Heart right ventricle (tissue), 16 donors: Measurements from ENCODE around the gene GALNTL6. TPM values are rescaled to one million over a fixed set of nuclear protein-coding genes. Genes with fewer than 3 reads are reported as not detected.

Experiments
- ATAC-seq, 8 donors: fragments of 200-7000 bp; cut with Tn5 transposase; one replicate each; pipeline ENCODE4 v1.9.1; 2020; ENCODE audit warnings: mild to moderate bottlenecking in 8 of 8, moderate library complexity in 8 of 8, moderate number of reproducible peaks in 1 of 8
- DNase-seq, 2 donors: peaks; one replicate each; pipeline ENCODE4 v3.0.0-alpha.2; 2020
- H3K27ac ChIP-seq, 10 donors: fragments of 200-600 bp; sonication (generic) in 2 of 10; one replicate each; pipeline versions ENCODE4 v1.5.0 to v1.8.0; 2020 to 2022; ENCODE audit warnings: mild to moderate bottlenecking in 3 of 10
- H3K27me3 ChIP-seq, 7 donors: fragments of 200-600 bp; one replicate each; pipeline ENCODE4 v1.8.0; 2021 to 2022; ENCODE audit warnings: mild to moderate bottlenecking in 2 of 7
- H3K36me3 ChIP-seq, 9 donors: fragments of 200-600 bp; sonication (generic) in 1 of 9; one replicate each; pipeline versions ENCODE4 v1.5.0 to v1.8.0; 2020 to 2022; ENCODE audit warnings: mild to moderate bottlenecking in 2 of 9
- H3K4me1 ChIP-seq, 9 donors: fragments of 200-600 bp; sonication (generic) in 1 of 9; one replicate each; pipeline versions ENCODE4 v1.5.0 to v1.8.0; 2020 to 2022; ENCODE audit warnings: mild to moderate bottlenecking in 4 of 9
- H3K4me3 ChIP-seq, 10 donors: fragments of 200-600 bp; sonication (generic) in 2 of 10; one replicate each; pipeline versions ENCODE4 v1.5.0 to v1.8.0; 2020 to 2022; ENCODE audit warnings: mild to moderate bottlenecking in 7 of 10, moderate library complexity in 2 of 10
- H3K9me3 ChIP-seq, 11 donors: fragments of 200-600 bp in 10 of 11; sonication (generic) in 2 of 11; one replicate each; pipeline versions ENCODE4 v1.5.0 to v1.8.0; 2013 to 2022; ENCODE audit warnings: mild to moderate bottlenecking in 2 of 11, control low read depth in 1 of 11, moderate library complexity in 1 of 11
- WGBS, 2 donors: extraction: QIAGEN DNeasy Blood & Tissue Kit; methylation state at CpG; one replicate each; pipeline ENCODE4 v1.1.7; 2013; ENCODE audit warnings: inconsistent platforms in 1 of 2; 5-methylcytosine and 5-hydroxymethylcytosine counted together
- intact Hi-C, 10 donors: fragments of 100-400 bp; cut with DNase I; formaldehyde crosslinking; loops; one replicate each; pipeline versions ENCODE4 v1.11.1 to v1.14.2; 2022
- polyA plus RNA-seq, 2 donors: library from polyadenylated mRNA; stranded (reverse); fragments of 200-250 nt; gene quantifications; one replicate each; pipeline ENCODE4 v1.2.3, GENCODE V29; 2013
- total RNA-seq, 10 donors: library from RNA; stranded (reverse); fragmentation: NEBNext Ultra II Directional in 3 of 10; extraction: Animal tissue kit (Norgen Biotek cat#: 25700) in 3 of 10; gene quantifications; one replicate each; pipeline versions ENCODE4 v1.2.1 to v1.2.4, GENCODE V29; 2021 to 2023
- TF ChIP-seq, protein P1 (sequence below), 9 donors: fragments of 200-600 bp; sonication (generic) in 2 of 9; IDR thresholded peaks; one replicate each; pipeline versions ENCODE4 v1.5.0 to v1.8.0; 2021 to 2022; ENCODE audit warnings: antibody characterized with exemption in 9 of 9, mild to moderate bottlenecking in 5 of 9, moderate library complexity in 1 of 9
- donor health status: Arrhythmogenic right ventricular cardiomyopathy.
- donor health status: ischemic (EF 13 %, LVEDD 7.1; RV severe dilation, severe dysfunction).
- donor health status: healthy with polysubstance abuse.
- donor health status: DM: no; HTN: yes; CAD: no.
- donor health status: DM: no; HTN: no; CAD: no.
- donor health status: ischemic (EF 25% LVEDD 6.9; RV normal size, moderate dysfunction).
- donor health status: ischemic (EF 25% LVEDD 5.7; RV mildly dilated, moderate dysfunction).
- donor health status: healthy.
- donor health status: DM: yes; HTN: yes; CAD: no.
- donor health status: Ischemic cardiomyopathy.
- donor health status: ischemic (EF 35%, LVEDD 5.7; RV mildly dilated, moderate dysfunction).
- donor health status: nonischemic (EF 11% LVEDD 7.7; RV severe dilation, severe dysfunction).
- donor health status: DM: yes; HTN: yes; CAD: no.
- donor health status: PGD.
- donor health status: ischemic (EF 29% LVEDD 5.4; RV normal size, mild dysfunction).
- donor health status: nonischemic (EF 23%, LVEDD 6.1; RV moderate dilation, normal function).

GALNTL6 gene
- total and polyA plus RNA-seq, 12 donors, result 0.14 to 2.6 (median 0.49) TPM; not detected in 6

DNA sequence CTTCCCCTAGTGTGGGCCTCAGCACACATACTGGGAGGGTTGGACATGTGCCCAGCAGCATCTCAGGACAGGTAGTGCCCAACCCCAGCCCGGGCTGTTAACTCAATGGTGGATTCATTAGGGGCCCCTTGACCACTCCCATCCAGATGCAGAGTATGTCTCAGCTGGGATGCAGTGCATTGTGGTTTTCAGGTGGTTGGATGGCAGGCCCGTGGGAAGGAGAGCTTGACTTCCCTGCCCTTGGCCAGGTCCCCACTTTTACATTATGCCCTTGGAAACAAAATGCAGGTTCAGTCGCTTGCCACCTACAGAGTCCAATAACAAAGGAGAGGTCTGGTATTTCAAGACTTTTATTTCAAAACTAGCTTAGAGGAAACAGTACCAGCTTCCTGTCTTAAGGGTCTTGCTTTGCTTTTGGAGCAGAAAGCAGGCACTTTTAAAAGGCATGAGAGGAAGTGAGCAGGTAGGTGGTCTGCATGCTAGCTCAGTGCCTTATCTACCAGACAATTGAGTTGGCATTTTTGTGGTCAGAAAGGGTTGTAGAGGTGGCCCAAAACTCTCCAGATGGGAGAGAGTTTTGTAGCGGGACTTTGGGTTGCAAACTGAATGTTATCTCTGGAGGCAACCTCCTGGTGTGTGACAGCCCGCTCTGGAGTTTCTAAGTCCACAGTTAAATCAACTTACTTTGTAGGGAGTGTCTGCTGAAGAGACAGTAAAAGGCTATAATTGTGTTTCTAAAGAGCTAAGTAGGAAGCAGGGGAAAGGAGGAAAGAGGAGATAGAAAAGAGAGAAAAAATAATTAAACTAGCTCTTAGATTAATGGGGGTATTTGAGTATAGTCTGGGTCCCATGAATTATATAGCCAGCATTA is 171.0 kb downstream of the GALNTL6 start:
- TF ChIP-seq, protein P1, sequence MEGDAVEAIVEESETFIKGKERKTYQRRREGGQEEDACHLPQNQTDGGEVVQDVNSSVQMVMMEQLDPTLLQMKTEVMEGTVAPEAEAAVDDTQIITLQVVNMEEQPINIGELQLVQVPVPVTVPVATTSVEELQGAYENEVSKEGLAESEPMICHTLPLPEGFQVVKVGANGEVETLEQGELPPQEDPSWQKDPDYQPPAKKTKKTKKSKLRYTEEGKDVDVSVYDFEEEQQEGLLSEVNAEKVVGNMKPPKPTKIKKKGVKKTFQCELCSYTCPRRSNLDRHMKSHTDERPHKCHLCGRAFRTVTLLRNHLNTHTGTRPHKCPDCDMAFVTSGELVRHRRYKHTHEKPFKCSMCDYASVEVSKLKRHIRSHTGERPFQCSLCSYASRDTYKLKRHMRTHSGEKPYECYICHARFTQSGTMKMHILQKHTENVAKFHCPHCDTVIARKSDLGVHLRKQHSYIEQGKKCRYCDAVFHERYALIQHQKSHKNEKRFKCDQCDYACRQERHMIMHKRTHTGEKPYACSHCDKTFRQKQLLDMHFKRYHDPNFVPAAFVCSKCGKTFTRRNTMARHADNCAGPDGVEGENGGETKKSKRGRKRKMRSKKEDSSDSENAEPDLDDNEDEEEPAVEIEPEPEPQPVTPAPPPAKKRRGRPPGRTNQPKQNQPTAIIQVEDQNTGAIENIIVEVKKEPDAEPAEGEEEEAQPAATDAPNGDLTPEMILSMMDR (IDR thresholded peaks at IDR 0.05), result no peak
- H3K36me3 ChIP-seq, result no peaks in the 10 kb centered on the region
- no peak for DNase-seq

DNA sequence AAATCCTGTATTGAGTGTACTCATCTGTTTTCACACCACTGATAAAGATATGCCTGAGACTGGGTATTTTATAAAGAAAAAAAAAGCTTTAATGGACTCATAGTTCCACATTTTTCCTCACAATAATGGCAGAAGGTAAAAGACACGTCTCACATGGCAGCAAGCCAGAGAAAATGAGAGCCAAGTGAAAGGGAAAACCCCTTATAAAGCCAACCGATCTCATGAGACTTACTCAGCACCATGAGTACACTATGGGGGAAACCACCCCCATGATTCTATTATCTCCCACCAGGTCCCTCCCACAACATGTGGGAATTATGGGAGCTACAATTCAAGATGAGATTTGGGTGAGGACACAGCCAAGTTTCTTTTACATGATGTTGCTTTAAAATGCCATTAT is 171.9 kb downstream of the GALNTL6 start:
- TF ChIP-seq, protein P1 (IDR thresholded peaks at IDR 0.05), result no peak
- H3K27me3 ChIP-seq, result no peaks in the 10 kb centered on the region
- WGBS, 2 donors, result 35 to 37% methylated on average over 2 of the region's 2 CpGs
- intact Hi-C loops, result no loop called here
- no peak overlapping the region for H3K27ac ChIP-seq
- H3K4me3 ChIP-seq, result no peak overlapping the region
- DNase-seq, result no peak
- ATAC-seq, result no peak
- no peaks in the 10 kb centered on the region for H3K4me1 ChIP-seq
- H3K36me3 ChIP-seq, result no peaks in the 10 kb centered on the region
- H3K9me3 ChIP-seq, result peaks cover 0 to 3% (median 0%) of the 10 kb centered on the region in 11 donors

More for the DNA sequence above, 171.0 kb downstream of the GALNTL6 start:
- Histone ChIP-seq H3K4me1 (no peaks in the 10 kb centered on the region), H3K4me3 (no peak overlapping the region), H3K9me3 (no peaks in the 10 kb centered on the region), H3K27me3 (no peaks in the 10 kb centered on the region), H3K27ac (no peak overlapping the region)
- intact Hi-C loops, result no loop called here
- 65 to 73% methylated on average over 5 of the region's 5 CpGs for WGBS, 2 donors
- no peak for ATAC-seq

GRCh38 chr4:171993247-171993646 is 180.0 kb downstream of the GALNTL6 start:
- no peak for ATAC-seq
- H3K27me3 ChIP-seq, result no peaks in the 10 kb centered on the region
- H3K4me3 ChIP-seq, result no peak overlapping the region
- peaks cover 0 to 13% (median 0%) of the 10 kb centered on the region in 11 donors for H3K9me3 ChIP-seq
- 71 to 73% methylated on average over 1 of the region's 1 CpG for WGBS, 2 donors
- no peak overlapping the region for H3K27ac ChIP-seq
- no peak for DNase-seq
- no peaks in the 10 kb centered on the region for H3K36me3 ChIP-seq
- TF ChIP-seq, protein P1 (IDR thresholded peaks at IDR 0.05), result no peak
- intact Hi-C loops, result no loop called here
- no peaks in the 10 kb centered on the region for H3K4me1 ChIP-seq

DNA sequence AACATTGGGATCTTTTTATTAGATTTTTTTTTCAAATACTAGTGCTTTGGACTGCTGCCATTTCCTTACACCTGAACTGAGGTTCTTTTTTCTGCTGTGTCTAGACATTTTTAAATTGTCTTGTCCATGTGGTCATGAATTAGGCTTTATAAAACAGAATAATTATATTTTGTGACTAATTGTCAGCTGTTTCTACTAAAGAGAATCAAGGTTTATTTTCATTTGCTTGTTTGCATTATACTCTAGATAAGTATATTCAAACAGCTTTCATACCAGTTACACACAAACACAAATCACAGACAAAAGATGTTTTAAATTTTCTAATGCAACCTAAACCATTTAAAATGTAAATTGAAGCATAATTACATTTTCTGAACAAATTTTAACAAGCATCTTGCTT is 194.7 kb downstream of the GALNTL6 start:
- H3K27ac ChIP-seq, result no peak overlapping the region
- intact Hi-C loops, result no loop called here
- DNase-seq (no peak), ATAC-seq (no peak)
- H3K27me3 ChIP-seq, result no peaks in the 10 kb centered on the region
- no peak overlapping the region for H3K4me3 ChIP-seq
- TF ChIP-seq, protein P1 (IDR thresholded peaks at IDR 0.05), result no peak
- H3K4me1 ChIP-seq, result no peaks in the 10 kb centered on the region
- no peaks in the 10 kb centered on the region for H3K36me3 ChIP-seq
- H3K9me3 ChIP-seq, result peaks cover 0 to under 1% (median 0%) of the 10 kb centered on the region in 11 donors
